AG09309 (cell line): Measurements from ENCODE around the gene ALLC.
A peak's percentile ranks its signal among the peaks of the same experiment; 100 is the strongest.

ENCODE experiments used
- DNase-seq: peaks from one replicate; pipeline ENCODE4 v3.0.0-alpha.2; 2010; ENCODE audit warnings: low read depth
- H3K4me3 ChIP-seq: 2 replicates; pipeline ENCODE4 v1.5.1; 2011; ENCODE audit warnings: mild to moderate bottlenecking, low read depth, low read length, moderate library complexity; ENCODE audit not compliant: control insufficient read depth
- CTCF ChIP-seq: IDR thresholded peaks from 2 replicates; pipeline ENCODE4 v1.5.1; 2011; ENCODE audit warnings: mild to moderate bottlenecking, low read depth, low read length, inconsistent platforms; ENCODE audit not compliant: insufficient read depth, control insufficient read depth; ENCODE audit errors: missing control alignments

The ALLC gene

GRCh38 chr2:3692375-3692774 lies 34.4 kb downstream of the ALLC start:
- peak; percentile 12 for TF ChIP-seq CTCF
- H3K4me3 ChIP-seq, result no peak overlapping the region
- DNase-seq, result no peak

- H3K4me3 ChIP-seq, result no peak overlapping the region
- DNase-seq, result no peak
- TF ChIP-seq CTCF, result no peak
Observed at GRCh38 chr2:3696545-3696944, 38.5 kb downstream of the ALLC start.

GRCh38 chr2:3701071-3701470 lies 43.1 kb downstream of the ALLC start:
- no peak overlapping the region for H3K4me3 ChIP-seq
- no peak for TF ChIP-seq CTCF
- no peak for DNase-seq

- H3K4me3 ChIP-seq, result no peak within 1 kb of the TSS
- no peak for DNase-seq
- no peak for TF ChIP-seq CTCF
Observed at GRCh38 chr2:3703236-3703756, 45.3 kb downstream of the ALLC start, which contains the start of gene DCDC2C. Gene DCDC2C, plus strand, starts transcription at chr2:3703575. Its CDS starts 177 bp downstream, at chr2:3703752.

GRCh38 chr2:3703757-3704355 lies 45.9 kb downstream of the ALLC start:
- no peak overlapping the region for H3K4me3 ChIP-seq
- DNase-seq, result no peak
- TF ChIP-seq CTCF, result no peak

- no peak overlapping the region for H3K4me3 ChIP-seq
- no peak for DNase-seq
- TF ChIP-seq CTCF, result no peak
Observed at GRCh38 chr2:3704692-3705091, 46.7 kb downstream of the ALLC start.
